ENCODE results near the gene KSR2. TPM values are rescaled to one million over a fixed set of nuclear protein-coding genes. Genes with fewer than 3 reads are reported as not detected.

The KSR2 gene
- polyA plus RNA-seq, 2 donors, result 0.01 to 0.04 TPM

DNA sequence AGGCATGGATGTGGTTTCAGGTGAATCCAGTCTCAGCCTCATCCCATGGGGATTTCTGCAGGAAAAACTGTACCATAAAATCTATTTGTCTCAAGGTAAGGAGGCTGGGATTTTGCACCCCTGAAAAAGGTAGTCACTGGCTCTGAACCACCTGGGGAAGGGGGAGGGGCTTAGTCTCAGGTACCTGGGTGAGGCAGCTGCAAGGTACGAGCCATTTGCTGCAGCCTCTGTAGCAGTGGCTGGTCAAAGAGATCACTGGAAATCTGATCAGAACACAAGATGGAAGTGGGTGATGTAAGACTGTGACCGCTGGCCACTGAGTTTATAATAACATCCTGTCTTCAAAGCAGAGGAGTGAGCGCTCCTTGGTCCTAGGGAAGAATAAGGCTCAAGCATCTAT, 397.5 kb downstream of the KSR2 start:
- Histone ChIP-seq H3K27ac (ENCODE audit: low read depth in 2 of 2, low read length in 1 of 2) (no peak overlapping the region), H3K9me3 (ENCODE audit: control insufficient read depth in 2 of 2, insufficient read depth in 1 of 2, low read depth in 1 of 2, low read length in 1 of 2) (no peaks in the 10 kb centered on the region), H3K36me3 (ENCODE audit: control insufficient read depth in 2 of 2, insufficient read depth in 2 of 2, low read length in 1 of 2) (no peaks in the 10 kb centered on the region), H3K4me1 (ENCODE audit: control insufficient read depth in 2 of 2, insufficient read depth in 2 of 2, low read length in 1 of 2) (no peaks in the 10 kb centered on the region), H3K27me3 (ENCODE audit: control insufficient read depth in 1 of 2, insufficient read depth in 2 of 2, low read length in 2 of 2) (no peaks in the 10 kb centered on the region), H3K4me3 (ENCODE audit: low read depth in 1 of 2, low read length in 2 of 2) (no peak overlapping the region)
- WGBS, 2 donors, result 69 to 74% methylated on average over 3 of the region's 3 CpGs

- Histone ChIP-seq H3K4me3 (ENCODE audit: low read depth in 1 of 2, low read length in 2 of 2) (no peak overlapping the region), H3K4me1 (ENCODE audit: control insufficient read depth in 2 of 2, insufficient read depth in 2 of 2, low read length in 1 of 2) (no peaks in the 10 kb centered on the region), H3K27me3 (ENCODE audit: control insufficient read depth in 1 of 2, insufficient read depth in 2 of 2, low read length in 2 of 2) (no peaks in the 10 kb centered on the region), H3K9me3 (ENCODE audit: control insufficient read depth in 2 of 2, insufficient read depth in 1 of 2, low read depth in 1 of 2, low read length in 1 of 2) (no peaks in the 10 kb centered on the region), H3K27ac (ENCODE audit: low read depth in 2 of 2, low read length in 1 of 2) (no peak overlapping the region), H3K36me3 (ENCODE audit: control insufficient read depth in 2 of 2, insufficient read depth in 2 of 2, low read length in 1 of 2) (no peaks in the 10 kb centered on the region)
- 91 to 93% methylated on average over 6 of the region's 6 CpGs for WGBS, 2 donors
These were observed 398.2 kb downstream of the KSR2 start for GRCh38 chr12:117570608-117571007.

DNA sequence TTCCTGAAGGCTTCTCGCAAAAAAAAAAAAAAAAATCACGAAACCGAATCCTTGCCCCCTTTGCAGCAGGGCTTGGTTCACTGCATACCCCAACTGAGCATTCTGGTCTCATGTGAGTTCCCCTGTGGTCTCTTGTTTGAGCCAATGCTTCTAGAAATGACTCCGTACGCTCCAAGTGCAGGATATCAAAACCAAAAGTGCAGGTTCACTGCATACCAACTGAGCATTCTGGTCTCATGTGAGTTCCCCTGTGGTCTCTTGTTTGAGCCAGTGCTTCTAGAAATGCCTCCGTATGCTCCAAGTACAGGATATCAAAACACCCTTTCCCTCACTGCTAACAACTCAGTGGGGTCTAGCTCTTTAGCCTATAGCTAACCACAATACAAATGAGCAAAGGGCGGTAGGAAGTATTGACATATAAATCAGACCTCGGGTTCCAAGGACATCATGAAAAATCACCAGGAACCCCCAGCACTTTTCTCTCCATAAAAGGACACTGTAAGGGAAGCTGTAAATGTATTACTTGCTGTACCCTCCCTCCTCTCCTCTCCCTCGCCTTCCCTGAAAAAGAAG, 401.1 kb downstream of the KSR2 start:
- WGBS, 2 donors, result 74 to 80% methylated on average over 9 of the region's 9 CpGs
- Histone ChIP-seq H3K9me3 (ENCODE audit: control insufficient read depth in 2 of 2, insufficient read depth in 1 of 2, low read depth in 1 of 2, low read length in 1 of 2) (no peaks in the 10 kb centered on the region), H3K27ac (ENCODE audit: low read depth in 2 of 2, low read length in 1 of 2) (no peak overlapping the region)

GRCh38 chr12:117564881-117565280, 403.9 kb downstream of the KSR2 start:
- Histone ChIP-seq H3K9me3 (ENCODE audit: control insufficient read depth in 2 of 2, insufficient read depth in 1 of 2, low read depth in 1 of 2, low read length in 1 of 2) (no peaks in the 10 kb centered on the region), H3K27me3 (ENCODE audit: control insufficient read depth in 1 of 2, insufficient read depth in 2 of 2, low read length in 2 of 2) (no peaks in the 10 kb centered on the region), H3K36me3 (ENCODE audit: control insufficient read depth in 2 of 2, insufficient read depth in 2 of 2, low read length in 1 of 2) (no peaks in the 10 kb centered on the region), H3K27ac (ENCODE audit: low read depth in 2 of 2, low read length in 1 of 2) (no peak overlapping the region), H3K4me1 (ENCODE audit: control insufficient read depth in 2 of 2, insufficient read depth in 2 of 2, low read length in 1 of 2) (no peaks in the 10 kb centered on the region), H3K4me3 (ENCODE audit: low read depth in 1 of 2, low read length in 2 of 2) (no peak overlapping the region)
- WGBS, 2 donors, result 65 to 68% methylated on average over 9 of the region's 9 CpGs

More for the DNA sequence above, 401.1 kb downstream of the KSR2 start:
- Histone ChIP-seq H3K4me3 (ENCODE audit: low read depth in 1 of 2, low read length in 2 of 2) (no peak overlapping the region), H3K36me3 (ENCODE audit: control insufficient read depth in 2 of 2, insufficient read depth in 2 of 2, low read length in 1 of 2) (no peaks in the 10 kb centered on the region), H3K27me3 (ENCODE audit: control insufficient read depth in 1 of 2, insufficient read depth in 2 of 2, low read length in 2 of 2) (no peaks in the 10 kb centered on the region), H3K4me1 (ENCODE audit: control insufficient read depth in 2 of 2, insufficient read depth in 2 of 2, low read length in 1 of 2) (no peaks in the 10 kb centered on the region)

DNA sequence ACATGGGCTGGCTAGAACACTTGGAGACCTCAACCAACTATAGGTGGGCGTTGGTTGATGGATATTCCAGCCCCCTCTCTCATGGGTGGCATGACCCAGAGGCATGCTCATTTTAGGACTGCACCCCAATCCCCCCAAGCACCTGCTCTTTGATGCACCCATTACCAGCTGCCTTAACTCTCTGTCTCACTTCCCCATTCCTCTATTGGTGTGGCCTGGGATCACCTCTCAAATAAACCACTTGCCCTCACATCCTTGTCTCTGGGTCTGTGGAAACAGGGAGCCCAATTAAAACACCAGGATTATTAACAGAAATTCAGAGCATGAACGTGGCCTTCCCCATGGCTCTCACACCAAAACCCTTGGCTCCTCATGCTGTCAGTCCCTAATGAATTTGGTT, 405.1 kb downstream of the KSR2 start:
- H3K36me3 ChIP-seq (ENCODE audit: control insufficient read depth in 2 of 2, insufficient read depth in 2 of 2, low read length in 1 of 2), result no peaks in the 10 kb centered on the region
- 56 to 73% methylated on average over 2 of the region's 2 CpGs for WGBS, 2 donors
- H3K4me3 ChIP-seq (ENCODE audit: low read depth in 1 of 2, low read length in 2 of 2), result no peak overlapping the region
- no peaks in the 10 kb centered on the region for H3K9me3 ChIP-seq (ENCODE audit: control insufficient read depth in 2 of 2, insufficient read depth in 1 of 2, low read depth in 1 of 2, low read length in 1 of 2)
- H3K27ac ChIP-seq (ENCODE audit: low read depth in 2 of 2, low read length in 1 of 2), result no peak overlapping the region
- no peaks in the 10 kb centered on the region for H3K27me3 ChIP-seq (ENCODE audit: control insufficient read depth in 1 of 2, insufficient read depth in 2 of 2, low read length in 2 of 2)
- H3K4me1 ChIP-seq (ENCODE audit: control insufficient read depth in 2 of 2, insufficient read depth in 2 of 2, low read length in 1 of 2), result no peaks in the 10 kb centered on the region

GRCh38 chr12:117563007-117563406, 405.8 kb downstream of the KSR2 start:
- Histone ChIP-seq H3K4me1 (ENCODE audit: control insufficient read depth in 2 of 2, insufficient read depth in 2 of 2, low read length in 1 of 2) (no peaks in the 10 kb centered on the region), H3K4me3 (ENCODE audit: low read depth in 1 of 2, low read length in 2 of 2) (no peak overlapping the region), H3K36me3 (ENCODE audit: control insufficient read depth in 2 of 2, insufficient read depth in 2 of 2, low read length in 1 of 2) (no peaks in the 10 kb centered on the region), H3K9me3 (ENCODE audit: control insufficient read depth in 2 of 2, insufficient read depth in 1 of 2, low read depth in 1 of 2, low read length in 1 of 2) (no peaks in the 10 kb centered on the region), H3K27me3 (ENCODE audit: control insufficient read depth in 1 of 2, insufficient read depth in 2 of 2, low read length in 2 of 2) (no peaks in the 10 kb centered on the region), H3K27ac (ENCODE audit: low read depth in 2 of 2, low read length in 1 of 2) (no peak overlapping the region)
- WGBS, 2 donors, result 70 to 78% methylated on average over 5 of the region's 5 CpGs

DNA sequence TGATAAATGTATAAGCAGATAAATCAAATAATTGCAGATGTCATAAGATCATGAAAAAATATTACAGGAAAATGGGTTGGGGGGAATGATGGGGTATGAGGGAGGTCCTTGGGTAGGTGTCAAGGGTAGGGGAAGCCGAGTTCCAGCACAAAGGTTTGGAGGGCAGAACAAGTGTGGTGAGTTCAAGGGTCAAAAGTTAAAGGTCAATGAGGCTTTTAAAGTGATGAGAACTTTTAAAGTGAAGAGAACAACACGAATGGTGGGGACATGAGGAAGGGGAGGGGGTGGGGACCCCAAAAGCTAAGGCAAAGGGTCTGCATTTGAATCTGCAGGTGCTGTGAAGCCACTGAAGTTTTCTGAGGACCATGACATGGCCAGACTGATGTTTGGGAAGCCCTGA, 406.8 kb downstream of the KSR2 start:
- H3K9me3 ChIP-seq (ENCODE audit: control insufficient read depth in 2 of 2, insufficient read depth in 1 of 2, low read depth in 1 of 2, low read length in 1 of 2), result no peaks in the 10 kb centered on the region
- 67 to 69% methylated on average over 2 of the region's 2 CpGs for WGBS, 2 donors

DNA sequence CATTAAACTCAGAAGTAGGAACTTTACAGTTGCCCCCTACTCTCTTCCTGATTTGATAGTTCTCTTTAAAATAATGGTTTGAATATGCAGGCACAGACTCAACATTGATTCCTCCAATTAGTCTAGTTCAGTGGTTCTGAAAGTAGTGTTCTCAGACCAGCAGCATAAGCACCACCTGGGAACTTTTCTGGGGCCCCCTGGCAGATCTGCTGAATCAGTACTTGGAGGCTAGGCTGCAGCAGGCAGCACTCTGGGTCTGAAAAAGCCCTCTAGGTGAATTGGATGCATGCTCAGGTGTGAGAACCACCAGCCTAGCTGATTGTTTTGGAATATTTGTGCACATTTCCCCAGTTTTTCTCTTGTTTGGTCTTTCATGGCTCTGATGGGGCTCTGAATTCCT, 408.8 kb downstream of the KSR2 start:
- no peaks in the 10 kb centered on the region for H3K9me3 ChIP-seq (ENCODE audit: control insufficient read depth in 2 of 2, insufficient read depth in 1 of 2, low read depth in 1 of 2, low read length in 1 of 2)
- H3K27me3 ChIP-seq (ENCODE audit: control insufficient read depth in 1 of 2, insufficient read depth in 2 of 2, low read length in 2 of 2), result no peaks in the 10 kb centered on the region
- no peak overlapping the region for H3K4me3 ChIP-seq (ENCODE audit: low read depth in 1 of 2, low read length in 2 of 2)
- no peak overlapping the region for H3K27ac ChIP-seq (ENCODE audit: low read depth in 2 of 2, low read length in 1 of 2)
- no peaks in the 10 kb centered on the region for H3K4me1 ChIP-seq (ENCODE audit: control insufficient read depth in 2 of 2, insufficient read depth in 2 of 2, low read length in 1 of 2)
- H3K36me3 ChIP-seq (ENCODE audit: control insufficient read depth in 2 of 2, insufficient read depth in 2 of 2, low read length in 1 of 2), result no peaks in the 10 kb centered on the region

More for the DNA sequence above, 406.8 kb downstream of the KSR2 start:
- no peaks in the 10 kb centered on the region for H3K36me3 ChIP-seq (ENCODE audit: control insufficient read depth in 2 of 2, insufficient read depth in 2 of 2, low read length in 1 of 2)
- no peak overlapping the region for H3K27ac ChIP-seq (ENCODE audit: low read depth in 2 of 2, low read length in 1 of 2)
- H3K4me3 ChIP-seq (ENCODE audit: low read depth in 1 of 2, low read length in 2 of 2), result no peak overlapping the region
- no peaks in the 10 kb centered on the region for H3K4me1 ChIP-seq (ENCODE audit: control insufficient read depth in 2 of 2, insufficient read depth in 2 of 2, low read length in 1 of 2)
- no peaks in the 10 kb centered on the region for H3K27me3 ChIP-seq (ENCODE audit: control insufficient read depth in 1 of 2, insufficient read depth in 2 of 2, low read length in 2 of 2)

GRCh38 chr12:117555889-117556288, 412.9 kb downstream of the KSR2 start:
- no peaks in the 10 kb centered on the region for H3K36me3 ChIP-seq (ENCODE audit: control insufficient read depth in 2 of 2, insufficient read depth in 2 of 2, low read length in 1 of 2)
- no peaks in the 10 kb centered on the region for H3K4me1 ChIP-seq (ENCODE audit: control insufficient read depth in 2 of 2, insufficient read depth in 2 of 2, low read length in 1 of 2)
- H3K4me3 ChIP-seq (ENCODE audit: low read depth in 1 of 2, low read length in 2 of 2), result no peak overlapping the region
- no peak overlapping the region for H3K27ac ChIP-seq (ENCODE audit: low read depth in 2 of 2, low read length in 1 of 2)
- H3K27me3 ChIP-seq (ENCODE audit: control insufficient read depth in 1 of 2, insufficient read depth in 2 of 2, low read length in 2 of 2), result no peaks in the 10 kb centered on the region
- 85 to 87% methylated on average over 5 of the region's 5 CpGs for WGBS, 2 donors
- H3K9me3 ChIP-seq (ENCODE audit: control insufficient read depth in 2 of 2, insufficient read depth in 1 of 2, low read depth in 1 of 2, low read length in 1 of 2), result no peaks in the 10 kb centered on the region

DNA sequence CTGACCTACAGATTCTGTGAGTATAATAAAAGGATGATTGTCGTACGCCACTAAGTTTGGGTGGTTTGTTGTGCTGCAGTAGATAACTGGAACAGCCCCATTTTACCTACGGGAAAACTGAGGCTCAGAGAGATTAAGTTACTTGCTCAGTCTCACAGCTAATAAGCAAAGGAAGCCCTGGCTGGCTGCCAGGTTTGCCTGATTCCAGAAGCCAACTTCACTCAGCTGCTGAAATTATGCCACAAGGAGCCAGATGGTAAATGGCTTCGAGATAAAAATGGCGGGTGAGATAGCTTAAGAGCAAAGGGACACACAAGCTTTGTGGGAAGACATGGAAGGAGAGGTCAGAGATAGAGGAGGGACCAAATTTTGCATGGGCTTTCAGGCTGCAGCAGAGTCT, 415.8 kb downstream of the KSR2 start:
- 85 to 89% methylated on average over 5 of the region's 5 CpGs for WGBS, 2 donors

More for the DNA sequence above, 415.8 kb downstream of the KSR2 start:
- Histone ChIP-seq H3K27me3 (ENCODE audit: control insufficient read depth in 1 of 2, insufficient read depth in 2 of 2, low read length in 2 of 2) (no peaks in the 10 kb centered on the region), H3K4me3 (ENCODE audit: low read depth in 1 of 2, low read length in 2 of 2) (no peak overlapping the region), H3K36me3 (ENCODE audit: control insufficient read depth in 2 of 2, insufficient read depth in 2 of 2, low read length in 1 of 2) (no peaks in the 10 kb centered on the region), H3K9me3 (ENCODE audit: control insufficient read depth in 2 of 2, insufficient read depth in 1 of 2, low read depth in 1 of 2, low read length in 1 of 2) (no peaks in the 10 kb centered on the region), H3K4me1 (ENCODE audit: control insufficient read depth in 2 of 2, insufficient read depth in 2 of 2, low read length in 1 of 2) (no peaks in the 10 kb centered on the region), H3K27ac (ENCODE audit: low read depth in 2 of 2, low read length in 1 of 2) (no peak overlapping the region)

Measured in esophagus (tissue), 2 donors.